Breast epithelium (tissue), 4 donors: ENCODE results near the gene CLDN12. TPM values are rescaled to one million over a fixed set of nuclear protein-coding genes. Genes with fewer than 3 reads are reported as not detected.

Experiments
- DNase-seq, 2 donors: peaks; one replicate each; pipeline ENCODE4 v3.0.0-alpha.2; 2019; ENCODE audit warnings: low spot score in 2 of 2
- H3K27ac ChIP-seq, 2 donors: fragments of 200-600 bp; sonication (generic) in 1 of 2; one replicate each; pipeline ENCODE4 v1.5.1; 2016 to 2019; ENCODE audit warnings: mild to moderate bottlenecking in 1 of 2
- H3K27me3 ChIP-seq, 2 donors: fragments of 200-600 bp; sonication (generic) in 1 of 2; one replicate each; pipeline versions ENCODE4 v1.5.1 to v1.6.0; 2017 to 2019; ENCODE audit warnings: control low read depth in 1 of 2, mild to moderate bottlenecking in 1 of 2
- H3K36me3 ChIP-seq: fragments of 200-600 bp; one replicate; pipeline ENCODE4 v1.5.1; 2019
- H3K4me1 ChIP-seq, 2 donors: fragments of 200-600 bp; sonication (generic); one replicate each; pipeline ENCODE4 v1.5.1; 2016 to 2019; ENCODE audit warnings: control low read depth in 1 of 2
- H3K4me3 ChIP-seq, 3 donors: fragments of 200-600 bp; sonication (generic); 1 replicate in 2 of 3; 2 replicates in 1 of 3; pipeline ENCODE4 v1.5.1; 2016 to 2019; ENCODE audit warnings: mild to moderate bottlenecking in 3 of 3, moderate library complexity in 2 of 3
- H3K9me3 ChIP-seq, 2 donors: fragments of 200-600 bp; sonication (generic) in 1 of 2; one replicate each; pipeline ENCODE4 v1.5.1; 2016 to 2019; ENCODE audit warnings: control low read depth in 1 of 2
- POLR2A ChIP-seq: fragments of 450-650 bp; IDR thresholded peaks from one replicate; pipeline ENCODE4 v1.6.1; 2016; ENCODE audit warnings: antibody characterized with exemption, mild to moderate bottlenecking, moderate library complexity
- POLR2AphosphoS5 ChIP-seq, 3 donors: sonication (generic); formaldehyde crosslinking; IDR thresholded peaks; one replicate each; pipeline ENCODE4 v1.6.1; 2017; ENCODE audit warnings: antibody characterized with exemption in 3 of 3
- intact Hi-C: fragments of 100-400 bp; cut with DNase I; formaldehyde crosslinking; loops from one replicate; pipeline ENCODE4 v1.15.1; 2023; ENCODE audit warnings: low total_unique reads
- total RNA-seq, 3 donors: library from RNA; depleted of rRNA; stranded (reverse); fragments of >200 nt; gene quantifications; one replicate each; pipeline ENCODE4 v1.1.0, GENCODE V29; 2016
- TF ChIP-seq, protein P1 (sequence below), 3 donors: fragments of 450-650 bp; IDR thresholded peaks; one replicate each; pipeline ENCODE4 v1.5.1; 2016 to 2017; ENCODE audit warnings: antibody characterized with exemption in 3 of 3, mild to moderate bottlenecking in 3 of 3, moderate library complexity in 3 of 3

The CLDN12 gene
- total RNA-seq, 3 donors from 2014 or later: 21.6 to 52.8 (median 43.3) TPM

DNA sequence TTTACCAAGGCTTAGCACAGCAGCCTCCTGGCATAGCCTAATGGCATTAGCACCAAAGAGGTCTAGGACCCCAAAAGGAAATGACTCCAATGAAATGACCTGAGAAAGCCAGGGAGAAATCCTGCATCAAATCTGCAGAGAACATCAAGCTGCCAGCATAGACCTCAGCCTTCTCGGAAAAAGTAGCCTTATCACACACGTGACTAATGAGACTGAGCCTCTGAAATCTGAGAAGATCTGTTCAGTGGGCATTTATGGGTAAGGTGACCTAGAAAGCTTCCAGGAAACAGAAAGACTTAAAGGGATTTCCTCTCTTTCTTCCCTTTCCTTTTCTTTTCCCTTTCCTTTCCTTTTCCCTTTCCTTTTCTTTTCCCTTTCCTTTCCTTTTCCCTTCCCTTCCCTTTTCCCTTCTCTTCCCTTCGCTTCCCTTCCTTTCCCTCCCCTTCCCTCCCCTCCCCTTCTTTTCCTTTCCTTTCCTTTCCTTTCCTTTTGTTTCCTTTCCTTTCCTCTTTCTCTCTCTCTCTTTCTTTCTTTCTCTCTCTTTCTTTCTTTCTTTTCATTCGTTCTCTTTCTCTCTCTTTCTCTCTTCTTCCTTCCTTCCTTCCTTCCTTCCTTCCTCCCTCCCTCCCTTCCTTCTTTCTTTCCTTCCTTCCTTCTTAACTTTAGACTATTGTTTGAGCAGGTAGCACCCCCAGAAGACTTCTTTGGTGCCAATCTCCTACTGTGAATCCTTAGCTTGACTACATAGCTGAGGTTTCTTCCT is 43.1 kb downstream of the CLDN12 start:
- no peaks in the 10 kb centered on the region for H3K27me3 ChIP-seq
- H3K27ac ChIP-seq: no peak overlapping the region
- DNase-seq: no peak
- no peaks in the 10 kb centered on the region for H3K36me3 ChIP-seq
- no peak overlapping the region for H3K4me3 ChIP-seq
- no peaks in the 10 kb centered on the region for H3K4me1 ChIP-seq
- intact Hi-C loops: no loop called here
- H3K9me3 ChIP-seq: no peaks in the 10 kb centered on the region
- TF ChIP-seq POLR2AphosphoS5 (IDR thresholded peaks at IDR 0.05) (no peak), POLR2A (no peak)
- TF ChIP-seq, protein P1, sequence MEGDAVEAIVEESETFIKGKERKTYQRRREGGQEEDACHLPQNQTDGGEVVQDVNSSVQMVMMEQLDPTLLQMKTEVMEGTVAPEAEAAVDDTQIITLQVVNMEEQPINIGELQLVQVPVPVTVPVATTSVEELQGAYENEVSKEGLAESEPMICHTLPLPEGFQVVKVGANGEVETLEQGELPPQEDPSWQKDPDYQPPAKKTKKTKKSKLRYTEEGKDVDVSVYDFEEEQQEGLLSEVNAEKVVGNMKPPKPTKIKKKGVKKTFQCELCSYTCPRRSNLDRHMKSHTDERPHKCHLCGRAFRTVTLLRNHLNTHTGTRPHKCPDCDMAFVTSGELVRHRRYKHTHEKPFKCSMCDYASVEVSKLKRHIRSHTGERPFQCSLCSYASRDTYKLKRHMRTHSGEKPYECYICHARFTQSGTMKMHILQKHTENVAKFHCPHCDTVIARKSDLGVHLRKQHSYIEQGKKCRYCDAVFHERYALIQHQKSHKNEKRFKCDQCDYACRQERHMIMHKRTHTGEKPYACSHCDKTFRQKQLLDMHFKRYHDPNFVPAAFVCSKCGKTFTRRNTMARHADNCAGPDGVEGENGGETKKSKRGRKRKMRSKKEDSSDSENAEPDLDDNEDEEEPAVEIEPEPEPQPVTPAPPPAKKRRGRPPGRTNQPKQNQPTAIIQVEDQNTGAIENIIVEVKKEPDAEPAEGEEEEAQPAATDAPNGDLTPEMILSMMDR (IDR thresholded peaks at IDR 0.05): no peak

DNA sequence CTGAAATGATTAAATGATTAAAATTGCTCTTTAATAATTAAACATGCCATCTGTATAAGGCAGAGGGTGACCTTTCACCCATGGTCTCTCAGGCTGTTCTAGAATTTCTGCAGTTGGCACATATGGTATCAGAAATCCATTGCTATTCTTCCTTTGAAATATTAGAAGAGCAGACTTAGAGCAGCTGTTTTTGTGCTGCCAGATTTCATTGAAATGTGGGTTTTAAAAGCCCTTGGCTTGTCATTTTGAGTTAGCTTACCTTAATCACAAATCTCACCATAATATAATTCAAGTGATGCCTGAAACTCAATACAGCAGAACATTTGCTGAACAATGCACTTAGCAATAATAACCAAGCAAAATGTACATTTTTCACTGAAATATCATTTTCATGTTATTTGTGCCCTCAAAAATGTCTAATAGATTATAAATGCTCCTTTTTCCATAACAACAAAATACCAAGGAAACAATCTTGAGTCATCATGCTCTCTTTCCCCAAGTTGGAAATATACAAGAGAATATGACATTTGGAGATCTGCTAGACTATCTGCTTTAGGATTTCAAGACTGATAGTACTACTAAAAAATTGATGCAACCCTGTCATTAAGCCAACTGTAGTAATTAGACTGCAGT is 50.1 kb downstream of the CLDN12 start:
- intact Hi-C loops: no loop called here
- DNase-seq: no peak
- no peaks in the 10 kb centered on the region for H3K4me1 ChIP-seq
- H3K36me3 ChIP-seq: no peaks in the 10 kb centered on the region
- TF ChIP-seq POLR2AphosphoS5 (IDR thresholded peaks at IDR 0.05) (no peak), POLR2A (no peak)
- TF ChIP-seq, protein P1 (IDR thresholded peaks at IDR 0.05): no peak
- H3K27ac ChIP-seq: no peak overlapping the region
- no peaks in the 10 kb centered on the region for H3K9me3 ChIP-seq
- H3K27me3 ChIP-seq: no peaks in the 10 kb centered on the region
- H3K4me3 ChIP-seq: no peak overlapping the region

DNA sequence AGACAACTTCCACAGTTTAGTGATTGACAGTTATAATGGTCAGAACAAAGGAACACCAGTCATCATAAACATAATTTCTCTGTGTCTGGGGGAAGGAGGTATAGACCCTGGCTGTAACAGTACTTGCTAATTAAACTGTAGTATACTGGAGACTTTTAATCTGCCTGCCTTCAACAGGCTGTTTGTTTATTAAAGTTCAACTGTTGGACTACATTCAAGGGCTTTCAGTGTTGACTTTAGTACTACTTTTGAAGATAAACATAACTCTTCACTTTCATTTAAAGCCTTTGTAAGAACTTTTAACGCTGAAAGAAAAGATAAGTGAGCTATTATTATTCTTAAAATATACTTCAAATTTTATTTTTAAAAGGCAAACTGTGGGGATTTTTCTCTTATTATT is 50.7 kb downstream of the CLDN12 start:
- Histone ChIP-seq H3K27ac (no peak overlapping the region), H3K4me1 (no peaks in the 10 kb centered on the region)
- intact Hi-C loops: no loop called here

DNA sequence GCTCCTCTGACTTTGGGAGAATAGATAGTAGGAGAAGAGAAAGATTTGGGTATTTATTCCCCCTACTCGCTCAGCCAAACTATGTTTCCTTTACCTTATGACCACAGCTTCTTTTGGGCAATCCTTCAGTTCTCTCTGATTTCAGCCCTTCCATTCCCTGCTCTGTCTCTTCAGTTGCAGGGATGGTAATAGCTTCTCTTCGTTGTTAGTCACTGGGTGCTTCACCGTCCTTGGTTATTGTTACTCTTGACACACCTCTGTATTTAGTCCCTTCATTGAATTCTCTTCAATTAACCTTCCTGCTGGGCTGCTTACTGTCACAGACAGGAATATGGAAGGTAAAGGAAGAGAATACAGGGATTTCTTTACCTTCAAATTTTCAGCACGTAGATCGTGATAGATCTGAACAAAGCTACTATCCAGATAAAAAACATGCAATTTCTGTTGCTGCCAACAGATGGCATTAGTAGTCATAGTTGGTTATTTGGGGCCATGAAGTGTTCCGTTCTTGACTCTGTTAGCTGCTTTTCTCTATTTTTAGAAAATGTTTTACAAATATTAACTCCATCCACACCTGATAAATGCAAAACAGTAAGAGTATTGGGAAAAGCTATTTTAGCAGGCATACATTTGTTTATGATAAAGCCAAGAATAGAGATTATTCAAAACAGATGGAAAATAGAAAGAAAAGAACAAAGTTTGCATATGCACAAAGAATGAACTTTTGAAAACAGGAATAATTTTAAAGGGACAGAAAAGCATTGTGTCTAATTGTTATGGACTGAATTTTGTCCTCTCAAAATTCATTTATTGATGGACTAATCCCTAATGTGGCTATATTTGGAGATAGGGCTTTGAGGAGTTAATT is 52.1 kb downstream of the CLDN12 start:
- H3K27me3 ChIP-seq: no peaks in the 10 kb centered on the region
- H3K4me1 ChIP-seq: no peaks in the 10 kb centered on the region
- no peaks in the 10 kb centered on the region for H3K9me3 ChIP-seq
- DNase-seq: no peak
- no peak overlapping the region for H3K27ac ChIP-seq
- TF ChIP-seq, protein P1 (IDR thresholded peaks at IDR 0.05): peak; percentile 50 to 66 (median 62)
- no peak for TF ChIP-seq POLR2AphosphoS5 (IDR thresholded peaks at IDR 0.05)
- H3K4me3 ChIP-seq: peak overlapping the region in 2 of 3 donors; percentile 34 to 52
- H3K36me3 ChIP-seq: no peaks in the 10 kb centered on the region
- intact Hi-C loops: no loop called here

More for the DNA sequence above, 50.7 kb downstream of the CLDN12 start:
- DNase-seq: no peak
- H3K9me3 ChIP-seq: no peaks in the 10 kb centered on the region
- no peaks in the 10 kb centered on the region for H3K36me3 ChIP-seq
- H3K27me3 ChIP-seq: no peaks in the 10 kb centered on the region
- no peak overlapping the region for H3K4me3 ChIP-seq
- TF ChIP-seq, protein P1 (IDR thresholded peaks at IDR 0.05): no peak
- TF ChIP-seq POLR2AphosphoS5 (IDR thresholded peaks at IDR 0.05) (no peak), POLR2A (no peak)
